ENCODE data around the gene SYNDIG1. TPM values are rescaled to one million over a fixed set of nuclear protein-coding genes. Genes with fewer than 3 reads are reported as not detected.

SYNDIG1 gene
- total RNA-seq, 6 experiments from 2014 or later, result not detected

- H3K4me1 ChIP-seq, result no peaks in the 10 kb centered on the region
- TF ChIP-seq POLR2A (IDR thresholded peaks at IDR 0.05) (no peak), CTCF (IDR thresholded peaks at IDR 0.05) (no peak)
- no peaks in the 10 kb centered on the region for H3K36me3 ChIP-seq
- WGBS (ENCODE audit: insufficient coverage, low coverage, low lambda C conversion rate, missing lambda C conversion rate), result 61% methylated on average over 5 of the region's 10 CpGs
- ATAC-seq, result no peak
- no peak for DNase-seq
- intact Hi-C loops (cut with DNase I), result no loop called here
- no peaks in the 10 kb centered on the region for H3K27me3 ChIP-seq
- H3K27ac ChIP-seq, result no peak overlapping the region
- H3K4me3 ChIP-seq, result no peak overlapping the region
- no peaks in the 10 kb centered on the region for H3K9me3 ChIP-seq
Observed at GRCh38 chr20:24579475-24579874, 110.0 kb downstream of the SYNDIG1 start.

- H3K4me3 ChIP-seq, result no peak overlapping the region
- intact Hi-C loops (cut with DNase I), result no loop called here
- TF ChIP-seq POLR2A (IDR thresholded peaks at IDR 0.05), result no peak
- TF ChIP-seq CTCF (IDR thresholded peaks at IDR 0.05), result no peak
- DNase-seq (no peak), ATAC-seq (no peak)
- no peaks in the 10 kb centered on the region for H3K27me3 ChIP-seq
- no peak overlapping the region for H3K27ac ChIP-seq
- no peaks in the 10 kb centered on the region for H3K9me3 ChIP-seq
- WGBS (ENCODE audit: insufficient coverage, low coverage, low lambda C conversion rate, missing lambda C conversion rate), result 69% methylated on average over 6 of the region's 8 CpGs
- no peaks in the 10 kb centered on the region for H3K4me1 ChIP-seq
- no peaks in the 10 kb centered on the region for H3K36me3 ChIP-seq
Observed at GRCh38 chr20:24580006-24580405, 110.6 kb downstream of the SYNDIG1 start.

- no peak for TF ChIP-seq POLR2A (IDR thresholded peaks at IDR 0.05)
- TF ChIP-seq CTCF (IDR thresholded peaks at IDR 0.05), result no peak
- DNase-seq (no peak), ATAC-seq (no peak)
- intact Hi-C loops (cut with DNase I), result no loop called here
- Histone ChIP-seq H3K36me3 (no peaks in the 10 kb centered on the region), H3K4me3 (no peak overlapping the region), H3K4me1 (no peaks in the 10 kb centered on the region), H3K27ac (no peak overlapping the region), H3K27me3 (no peaks in the 10 kb centered on the region), H3K9me3 (no peaks in the 10 kb centered on the region)
- WGBS (ENCODE audit: insufficient coverage, low coverage, low lambda C conversion rate, missing lambda C conversion rate), result 74% methylated on average over 4 of the region's 10 CpGs
Observed at GRCh38 chr20:24580855-24581254, 111.4 kb downstream of the SYNDIG1 start.

GRCh38 chr20:24581443-24582170 lies 112.2 kb downstream of the SYNDIG1 start:
- TF ChIP-seq POLR2A (IDR thresholded peaks at IDR 0.05) (no peak), CTCF (IDR thresholded peaks at IDR 0.05) (no peak)
- no peak overlapping the region for H3K4me3 ChIP-seq
- intact Hi-C loops (cut with DNase I), result no loop called here
- 65% methylated on average over 8 of the region's 13 CpGs for WGBS (ENCODE audit: insufficient coverage, low coverage, low lambda C conversion rate, missing lambda C conversion rate)
- no peaks in the 10 kb centered on the region for H3K36me3 ChIP-seq
- no peaks in the 10 kb centered on the region for H3K4me1 ChIP-seq
- H3K27me3 ChIP-seq, result no peaks in the 10 kb centered on the region
- no peak overlapping the region for H3K27ac ChIP-seq
- DNase-seq (no peak), ATAC-seq (no peak)
- H3K9me3 ChIP-seq, result no peaks in the 10 kb centered on the region
